HEK293 (cell line): ENCODE measurements around the gene HERC4.

ENCODE experiments used
- CTCF ChIA-PET: fragments of 350-600 bp; formaldehyde crosslinking; extraction: SDS; loops from one replicate; lab custom pipeline; 2021; ENCODE audit warnings: antibody characterized with exemption; lab: Yijun Ruan, JAX
- POLR2A ChIA-PET: fragments of 300-600 bp; formaldehyde crosslinking; extraction: SDS; loops from one replicate; lab custom pipeline; 2020; ENCODE audit warnings: antibody characterized with exemption, inconsistent platforms; lab: Yijun Ruan, JAX
- H3K27ac ChIP-seq: fragments of 200-500 bp; sonication (Bioruptor generic); 2 replicates; pipeline ENCODE4 v1.5.1; 2014; ENCODE audit warnings: low read depth, low read length, control low read depth, inconsistent platforms; ENCODE audit errors: extremely low read depth
- H3K36me3 ChIP-seq, 2 experiments: fragments of 200-500 bp in 1 of 2; sonication (Bioruptor generic) in 1 of 2; 1 replicate in 1 of 2; 2 replicates in 1 of 2; pipeline ENCODE4 v1.5.1; 2014 to 2017; ENCODE audit warnings: inconsistent platforms in 2 of 2, low read length in 2 of 2; ENCODE audit not compliant: control insufficient read depth in 2 of 2, insufficient read depth in 1 of 2
- H3K4me1 ChIP-seq: fragments of 200-500 bp; sonication (Bioruptor generic); 2 replicates; pipeline ENCODE4 v1.5.1; 2014; ENCODE audit warnings: mild to moderate bottlenecking, low read length, inconsistent platforms; ENCODE audit not compliant: control insufficient read depth, insufficient read depth
- H3K4me3 ChIP-seq: 2 replicates; pipeline ENCODE4 v1.5.1; 2011; ENCODE audit warnings: low read depth, mild to moderate bottlenecking, control low read depth, low read length, moderate library complexity
- H3K9me3 ChIP-seq: fragments of 200-500 bp; sonication (Bioruptor generic); 2 replicates; pipeline ENCODE4 v1.5.1; 2014; ENCODE audit warnings: low read depth, low read length, inconsistent platforms; ENCODE audit not compliant: control insufficient read depth, insufficient read depth
- ATF2 ChIP-seq: fragments of 450-650 bp; formaldehyde crosslinking; IDR thresholded peaks from 2 replicates; pipeline ENCODE4 v1.5.1; 2016; ENCODE audit warnings: missing biosample characterization, missing genetic modification characterization, low read depth
- KLF10 ChIP-seq: fragments of 450-650 bp; IDR thresholded peaks from 2 replicates; pipeline ENCODE4 v1.5.1; 2018; ENCODE audit warnings: missing biosample characterization, mild to moderate bottlenecking, missing genetic modification characterization
- KLF7 ChIP-seq: fragments of 450-650 bp; formaldehyde crosslinking; IDR thresholded peaks from 2 replicates; pipeline ENCODE4 v1.5.1; 2016; ENCODE audit warnings: missing biosample characterization, missing genetic modification characterization, borderline replicate concordance
- KLF9 ChIP-seq: fragments of 450-650 bp; formaldehyde crosslinking; IDR thresholded peaks from 2 replicates; pipeline ENCODE4 v1.5.1; 2016; ENCODE audit warnings: missing biosample characterization, missing genetic modification characterization, low read depth
- MYNN ChIP-seq: fragments of 450-650 bp; formaldehyde crosslinking; IDR thresholded peaks from 2 replicates; pipeline ENCODE4 v1.5.1; 2016; ENCODE audit warnings: missing biosample characterization, missing genetic modification characterization, borderline replicate concordance
- PRDM10 ChIP-seq: fragments of 450-650 bp; formaldehyde crosslinking; IDR thresholded peaks from 2 replicates; pipeline ENCODE4 v1.5.1; 2016; ENCODE audit warnings: missing biosample characterization, missing genetic modification characterization
- TRIM28 ChIP-seq: IDR thresholded peaks from 2 replicates; pipeline ENCODE4 v1.6.1; 2011; ENCODE audit warnings: low read length, control low read depth, borderline replicate concordance
- ZBTB48 ChIP-seq: fragments of 450-650 bp; formaldehyde crosslinking; IDR thresholded peaks from 2 replicates; pipeline ENCODE4 v1.5.1; 2016; ENCODE audit warnings: missing biosample characterization, missing genetic modification characterization
- ZNF132 ChIP-seq: fragments of 450-650 bp; formaldehyde crosslinking; IDR thresholded peaks from 2 replicates; pipeline ENCODE4 v1.5.1; 2017; ENCODE audit warnings: missing biosample characterization, missing genetic modification characterization, borderline replicate concordance
- ZNF175 ChIP-seq: fragments of 450-650 bp; formaldehyde crosslinking; IDR thresholded peaks from 2 replicates; pipeline ENCODE4 v1.5.1; 2016; ENCODE audit warnings: missing biosample characterization, missing genetic modification characterization
- ZNF394 ChIP-seq: fragments of 450-650 bp; formaldehyde crosslinking; IDR thresholded peaks from 2 replicates; pipeline ENCODE4 v1.5.1; 2016; ENCODE audit warnings: missing biosample characterization, missing genetic modification characterization, mild to moderate bottlenecking, moderate library complexity, borderline replicate concordance
- ZNF433 ChIP-seq: fragments of 450-650 bp; formaldehyde crosslinking; IDR thresholded peaks from 2 replicates; pipeline ENCODE4 v1.5.1; 2016; ENCODE audit warnings: missing biosample characterization, missing genetic modification characterization, low read depth
- ZNF561 ChIP-seq: fragments of 450-650 bp; IDR thresholded peaks from 2 replicates; pipeline ENCODE4 v1.5.1; 2018; ENCODE audit warnings: missing biosample characterization, missing genetic modification characterization, borderline replicate concordance
- ZNF660 ChIP-seq: fragments of 450-650 bp; IDR thresholded peaks from 2 replicates; pipeline ENCODE4 v1.5.1; 2018; ENCODE audit warnings: missing biosample characterization, mild to moderate bottlenecking, missing genetic modification characterization
- ZSCAN5A ChIP-seq: fragments of 450-650 bp; formaldehyde crosslinking; IDR thresholded peaks from 2 replicates; pipeline ENCODE4 v1.5.1; 2016; ENCODE audit warnings: missing biosample characterization, missing genetic modification characterization
- TF ChIP-seq, protein P1 (sequence below): fragments of 450-650 bp; formaldehyde crosslinking; IDR thresholded peaks from 2 replicates; pipeline ENCODE4 v1.5.1; 2016; ENCODE audit warnings: missing biosample characterization, missing genetic modification characterization, borderline replicate concordance
- TF ChIP-seq, protein P2 (sequence below): fragments of 450-650 bp; formaldehyde crosslinking; IDR thresholded peaks from 2 replicates; pipeline ENCODE4 v1.5.1; 2016; ENCODE audit warnings: missing biosample characterization, missing genetic modification characterization

HERC4 gene

GRCh38 chr10:67955614-67956013, 119.5 kb downstream of the HERC4 start:
- ChIA-PET CTCF (no interaction called here), POLR2A (no interaction called here)
- Histone ChIP-seq H3K4me1 (no peaks in the 10 kb centered on the region), H3K9me3 (no peaks in the 10 kb centered on the region), H3K4me3 (no peak overlapping the region), H3K36me3 (peaks cover 7 to 15% of the 10 kb centered on the region in 2 experiments; a peak in 2 of 3 replicates), H3K27ac (no peak overlapping the region)
- TF ChIP-seq, protein P1, sequence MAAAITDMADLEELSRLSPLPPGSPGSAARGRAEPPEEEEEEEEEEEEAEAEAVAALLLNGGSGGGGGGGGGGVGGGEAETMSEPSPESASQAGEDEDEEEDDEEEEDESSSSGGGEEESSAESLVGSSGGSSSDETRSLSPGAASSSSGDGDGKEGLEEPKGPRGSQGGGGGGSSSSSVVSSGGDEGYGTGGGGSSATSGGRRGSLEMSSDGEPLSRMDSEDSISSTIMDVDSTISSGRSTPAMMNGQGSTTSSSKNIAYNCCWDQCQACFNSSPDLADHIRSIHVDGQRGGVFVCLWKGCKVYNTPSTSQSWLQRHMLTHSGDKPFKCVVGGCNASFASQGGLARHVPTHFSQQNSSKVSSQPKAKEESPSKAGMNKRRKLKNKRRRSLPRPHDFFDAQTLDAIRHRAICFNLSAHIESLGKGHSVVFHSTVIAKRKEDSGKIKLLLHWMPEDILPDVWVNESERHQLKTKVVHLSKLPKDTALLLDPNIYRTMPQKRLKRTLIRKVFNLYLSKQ (tag by site-specific recombination) = no peak
- TF ChIP-seq PRDM10 = peak; percentile 82

DNA sequence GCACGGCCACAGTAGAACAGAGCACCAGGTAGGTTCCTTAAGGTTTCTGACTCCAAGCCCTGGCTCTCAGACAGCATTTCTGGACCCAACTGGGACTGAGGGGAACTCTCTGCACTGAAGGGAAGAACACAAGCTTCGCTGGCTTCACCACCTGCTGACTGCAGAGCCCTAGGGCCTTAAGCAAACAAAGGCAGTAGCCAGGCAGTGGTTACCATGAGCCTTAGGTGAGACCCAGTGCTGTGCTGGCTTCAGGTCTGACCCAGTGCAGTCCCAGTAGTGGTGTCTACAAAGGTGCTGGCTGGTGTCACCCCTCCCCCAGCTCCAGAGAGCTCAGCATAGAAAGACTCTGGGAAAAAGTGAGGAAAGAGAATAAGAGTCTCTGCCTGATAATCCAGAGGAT, 131.2 kb downstream of the HERC4 start:
- H3K36me3 ChIP-seq = peaks cover 0 to 27% of the 10 kb centered on the region in 2 experiments
- POLR2A ChIA-PET = no interaction called here
- CTCF ChIA-PET = interaction anchor here (1.0 kb wide), 1 partner anchor 213 kb away, joined by 3 read pairs; no protein-coding TSS in a partner anchor
- H3K4me3 ChIP-seq = no peak overlapping the region
- no peaks in the 10 kb centered on the region for H3K4me1 ChIP-seq
- H3K27ac ChIP-seq = no peak overlapping the region
- H3K9me3 ChIP-seq = no peaks in the 10 kb centered on the region
- no peak for TF ChIP-seq TRIM28
- TF ChIP-seq ZNF394 (tag by site-specific recombination) = no peak
- TF ChIP-seq ZSCAN5A (tag by site-specific recombination) = no peak
- no peak for TF ChIP-seq ZNF660 (tag by site-specific recombination)
- no peak for TF ChIP-seq ZNF433
- TF ChIP-seq ZNF561 (tag by site-specific recombination) = no peak
- no peak for TF ChIP-seq KLF7 (tag by site-specific recombination)
- no peak for TF ChIP-seq KLF10 (tag by site-specific recombination)
- TF ChIP-seq ZNF132 (tag by site-specific recombination) = no peak
- TF ChIP-seq ATF2 (tag by site-specific recombination) = no peak
- TF ChIP-seq MYNN (tag by site-specific recombination) = no peak

DNA sequence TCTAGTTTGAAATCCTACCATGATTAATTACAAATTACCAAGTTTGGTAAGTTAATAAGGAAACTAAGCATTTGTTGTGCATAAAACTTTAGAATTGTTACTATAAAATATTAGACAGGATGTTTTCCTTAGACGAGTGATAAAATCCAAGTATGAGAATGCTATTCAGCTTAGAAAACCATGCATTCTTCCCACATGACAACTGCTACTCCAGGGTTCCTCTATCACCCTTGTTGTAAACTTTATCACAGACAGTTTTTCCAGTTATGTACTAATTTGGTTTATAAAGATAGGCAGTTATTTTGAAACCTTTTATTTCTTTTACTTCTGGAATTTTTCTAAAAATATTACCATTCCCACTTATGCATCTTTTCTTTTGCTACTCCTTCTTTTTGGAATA, 138.7 kb downstream of the HERC4 start:
- no peak overlapping the region for H3K4me3 ChIP-seq
- peaks cover 12 to 20% of the 10 kb centered on the region in 2 experiments for H3K36me3 ChIP-seq
- TF ChIP-seq KLF9 (tag by site-specific recombination) (no peak), ZNF175 (no peak), ZBTB48 (no peak)
- TF ChIP-seq, protein P2, sequence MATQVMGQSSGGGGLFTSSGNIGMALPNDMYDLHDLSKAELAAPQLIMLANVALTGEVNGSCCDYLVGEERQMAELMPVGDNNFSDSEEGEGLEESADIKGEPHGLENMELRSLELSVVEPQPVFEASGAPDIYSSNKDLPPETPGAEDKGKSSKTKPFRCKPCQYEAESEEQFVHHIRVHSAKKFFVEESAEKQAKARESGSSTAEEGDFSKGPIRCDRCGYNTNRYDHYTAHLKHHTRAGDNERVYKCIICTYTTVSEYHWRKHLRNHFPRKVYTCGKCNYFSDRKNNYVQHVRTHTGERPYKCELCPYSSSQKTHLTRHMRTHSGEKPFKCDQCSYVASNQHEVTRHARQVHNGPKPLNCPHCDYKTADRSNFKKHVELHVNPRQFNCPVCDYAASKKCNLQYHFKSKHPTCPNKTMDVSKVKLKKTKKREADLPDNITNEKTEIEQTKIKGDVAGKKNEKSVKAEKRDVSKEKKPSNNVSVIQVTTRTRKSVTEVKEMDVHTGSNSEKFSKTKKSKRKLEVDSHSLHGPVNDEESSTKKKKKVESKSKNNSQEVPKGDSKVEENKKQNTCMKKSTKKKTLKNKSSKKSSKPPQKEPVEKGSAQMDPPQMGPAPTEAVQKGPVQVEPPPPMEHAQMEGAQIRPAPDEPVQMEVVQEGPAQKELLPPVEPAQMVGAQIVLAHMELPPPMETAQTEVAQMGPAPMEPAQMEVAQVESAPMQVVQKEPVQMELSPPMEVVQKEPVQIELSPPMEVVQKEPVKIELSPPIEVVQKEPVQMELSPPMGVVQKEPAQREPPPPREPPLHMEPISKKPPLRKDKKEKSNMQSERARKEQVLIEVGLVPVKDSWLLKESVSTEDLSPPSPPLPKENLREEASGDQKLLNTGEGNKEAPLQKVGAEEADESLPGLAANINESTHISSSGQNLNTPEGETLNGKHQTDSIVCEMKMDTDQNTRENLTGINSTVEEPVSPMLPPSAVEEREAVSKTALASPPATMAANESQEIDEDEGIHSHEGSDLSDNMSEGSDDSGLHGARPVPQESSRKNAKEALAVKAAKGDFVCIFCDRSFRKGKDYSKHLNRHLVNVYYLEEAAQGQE (tag by site-specific recombination) = no peak
- TF ChIP-seq, all 188 proteins: peak for 0
- ChIA-PET CTCF (interaction anchor here (0.6 kb wide), 1 partner anchor 133 kb away, joined by 4 read pairs; no protein-coding TSS in a partner anchor), POLR2A (no interaction called here)
- Histone ChIP-seq H3K4me1 (no peaks in the 10 kb centered on the region), H3K27ac (no peak overlapping the region), H3K9me3 (no peaks in the 10 kb centered on the region)
